Activated CD8-positive, alpha-beta memory T cell treated with anti-CD3 and anti-CD28 coated beads for 1 hour (primary cell): ENCODE data around the gene PBX1.

ENCODE experiments used
- DNase-seq, 2 donors: peaks; one replicate each; pipeline ENCODE4 v3.0.0-alpha.2; 2020; ENCODE audit warnings: low read depth in 1 of 2; ENCODE audit errors: extremely low read depth in 1 of 2

The PBX1 gene

GRCh38 chr1:164611754-164612642, 53.0 kb downstream of the PBX1 start:
- DNase-seq, result no peak

GRCh38 chr1:164613176-164613575, 54.2 kb downstream of the PBX1 start:
- no peak for DNase-seq

GRCh38 chr1:164614316-164614715, 55.3 kb downstream of the PBX1 start:
- no peak for DNase-seq

- DNase-seq, result no peak
Measured at GRCh38 chr1:164617377-164618201, 58.6 kb downstream of the PBX1 start.

GRCh38 chr1:164618202-164618564, 59.2 kb downstream of the PBX1 start:
- DNase-seq, result no peak

GRCh38 chr1:164619006-164619784, 60.2 kb downstream of the PBX1 start:
- no peak for DNase-seq

GRCh38 chr1:164622068-164622845, 63.3 kb downstream of the PBX1 start:
- no peak for DNase-seq

GRCh38 chr1:164623805-164624204, 64.8 kb downstream of the PBX1 start:
- DNase-seq, result no peak

GRCh38 chr1:164624400-164624799, 65.4 kb downstream of the PBX1 start:
- DNase-seq, result no peak

- DNase-seq, result no peak
Measured at GRCh38 chr1:164625004-164625617, 66.1 kb downstream of the PBX1 start.

GRCh38 chr1:164628772-164629171, 69.8 kb downstream of the PBX1 start:
- DNase-seq, result no peak

GRCh38 chr1:164629971-164630370, 71.0 kb downstream of the PBX1 start:
- DNase-seq, result no peak

GRCh38 chr1:164630626-164631396, 71.8 kb downstream of the PBX1 start:
- no peak for DNase-seq

- DNase-seq, result no peak
Measured at GRCh38 chr1:164631751-164632150, 72.8 kb downstream of the PBX1 start.

GRCh38 chr1:164633997-164634396, 75.0 kb downstream of the PBX1 start:
- DNase-seq, result no peak

GRCh38 chr1:164635059-164635802, 76.2 kb downstream of the PBX1 start:
- no peak for DNase-seq

GRCh38 chr1:164635803-164636731, 77.1 kb downstream of the PBX1 start:
- DNase-seq, result no peak
